Stimulated activated CD8-positive, alpha-beta memory T cell treated with anti-CD3 and anti-CD28 coated beads, Interleukin-4, amount 100 ng/mL, for 4 hours (primary cell): ENCODE measurements around the gene ZEB1.
"Not testable (repeated sequence)": the region's sequence is repeated elsewhere in the genome, so short reads cannot be mapped to it uniquely, and the experiment has no call there.

Experiments
- DNase-seq, 2 donors: peaks; one replicate each; pipeline ENCODE4 v3.0.0-alpha.2; 2020; ENCODE audit warnings: low read depth in 2 of 2, low spot score in 1 of 2

The ZEB1 gene

GRCh38 chr10:31490858-31491504 lies 172.0 kb downstream of the ZEB1 start:
- DNase-seq, result no peak

GRCh38 chr10:31507427-31507826 lies 188.4 kb downstream of the ZEB1 start:
- DNase-seq, result no peak

GRCh38 chr10:31508234-31508633 lies 189.2 kb downstream of the ZEB1 start:
- DNase-seq, result no peak

- DNase-seq, result no peak
Observed at GRCh38 chr10:31508882-31509281, 189.9 kb downstream of the ZEB1 start.

- no peak for DNase-seq
Observed at GRCh38 chr10:31509989-31510388, 191.0 kb downstream of the ZEB1 start.

- DNase-seq, result no peak
Observed at GRCh38 chr10:31515116-31515515, 196.1 kb downstream of the ZEB1 start.

GRCh38 chr10:31515819-31516402 lies 196.9 kb downstream of the ZEB1 start:
- DNase-seq, result no peak

- no peak for DNase-seq
Observed at GRCh38 chr10:31520986-31521831, 202.2 kb downstream of the ZEB1 start.

- no peak for DNase-seq
Observed at GRCh38 chr10:31522820-31523219, 203.8 kb downstream of the ZEB1 start.

GRCh38 chr10:31524460-31524859 lies 205.4 kb downstream of the ZEB1 start:
- no peak for DNase-seq

GRCh38 chr10:31526178-31526577 lies 207.2 kb downstream of the ZEB1 start:
- no peak for DNase-seq

GRCh38 chr10:31526681-31527080 lies 207.7 kb downstream of the ZEB1 start:
- DNase-seq, result no peak

GRCh38 chr10:31528831-31529230 lies 209.8 kb downstream of the ZEB1 start:
- DNase-seq, result no peak

GRCh38 chr10:31536302-31536701 lies 217.3 kb downstream of the ZEB1 start:
- no peak for DNase-seq

- DNase-seq, result no peak
Observed at GRCh38 chr10:31549896-31550295, 230.9 kb downstream of the ZEB1 start.

GRCh38 chr10:31554556-31554955 lies 235.5 kb downstream of the ZEB1 start:
- no peak for DNase-seq

GRCh38 chr10:31557854-31558253 lies 238.8 kb downstream of the ZEB1 start:
- no peak for DNase-seq

GRCh38 chr10:31568252-31568861 lies 249.3 kb downstream of the ZEB1 start:
- not testable (repeated sequence) for DNase-seq

- DNase-seq, result no peak
Observed at GRCh38 chr10:31574577-31574976, 255.6 kb downstream of the ZEB1 start.

GRCh38 chr10:31578181-31578852 lies 259.3 kb downstream of the ZEB1 start:
- DNase-seq, result no peak

GRCh38 chr10:31578951-31579350 lies 259.9 kb downstream of the ZEB1 start:
- no peak for DNase-seq
